HepG2 (cell line): ENCODE measurements around the gene GPR152. TPM values are rescaled to one million over a fixed set of nuclear protein-coding genes. Genes with fewer than 3 reads are reported as not detected.

Experiments
- ELF1 ChIP-seq: sonication (generic); formaldehyde crosslinking; IDR thresholded peaks from 2 replicates; pipeline ENCODE4 v1.4.0; 2020; ENCODE audit warnings: missing genetic modification reagents
- MEIS2 ChIP-seq: sonication (generic); formaldehyde crosslinking; IDR thresholded peaks from 2 replicates; pipeline ENCODE4 v1.9.0; 2021; ENCODE audit warnings: mild to moderate bottlenecking, missing genetic modification reagents
- NCOA1 ChIP-seq: sonication (generic); formaldehyde crosslinking; IDR thresholded peaks from 2 replicates; pipeline ENCODE4 v1.9.0; 2021; ENCODE audit warnings: missing genetic modification reagents
- USF2 ChIP-seq, 2 experiments: sonication (generic) in 1 of 2; formaldehyde crosslinking in 1 of 2; IDR thresholded peaks; 2 replicates each; pipeline versions ENCODE4 v1.5.1 to v1.6.1; 2011 to 2020; ENCODE audit warnings: borderline replicate concordance in 1 of 2, low read depth in 1 of 2, low read length in 1 of 2, mild to moderate bottlenecking in 1 of 2, missing genetic modification reagents in 1 of 2, moderate library complexity in 1 of 2
- ZNF12 ChIP-seq: sonication (generic); formaldehyde crosslinking; IDR thresholded peaks from 2 replicates; pipeline ENCODE4 v1.5.0; 2020; ENCODE audit warnings: missing genetic modification reagents
- ZNF121 ChIP-seq: sonication (generic); formaldehyde crosslinking; IDR thresholded peaks from 2 replicates; pipeline ENCODE4 v1.5.0; 2020; ENCODE audit warnings: mild to moderate bottlenecking, missing genetic modification reagents
- ZNF446 ChIP-seq: sonication (generic); formaldehyde crosslinking; IDR thresholded peaks from 2 replicates; pipeline ENCODE4 v1.5.0; 2020; ENCODE audit warnings: mild to moderate bottlenecking, missing genetic modification reagents
- ZNF574 ChIP-seq: sonication (generic); formaldehyde crosslinking; IDR thresholded peaks from 2 replicates; pipeline ENCODE4 v1.4.0; 2020; ENCODE audit warnings: missing genetic modification reagents
- ZNF691 ChIP-seq: sonication (generic); formaldehyde crosslinking; IDR thresholded peaks from 2 replicates; pipeline ENCODE4 v1.4.0; 2020; ENCODE audit warnings: missing genetic modification reagents, low read depth, mild to moderate bottlenecking, borderline replicate concordance
- polyA plus RNA-seq, 8 experiments: library from polyadenylated mRNA; depleted of rRNA in 3 of 8; stranded (reverse) in 7 of 8; unstranded in 1 of 8; fragments of >200 nt; fragmentation: Illumina TruSeq in 4 of 8; extraction: Trizol in 4 of 8; gene quantifications; 2 replicates each; pipeline versions ENCODE4 v1.2.1 to v1.2.3, GENCODE V29; 2011 to 2016; ENCODE audit warnings: low read depth in 4 of 8, missing spikeins in 1 of 8, mixed read lengths in 1 of 8; ENCODE audit not compliant: insufficient read depth in 1 of 8
- total RNA-seq, 5 experiments: library from RNA; depleted of rRNA; stranded (reverse); fragments of >200 nt; fragmentation: Illumina TruSeq; extraction: Trizol; gene quantifications; 2 replicates each; pipeline ENCODE4 v1.2.3, GENCODE V29; 2016; ENCODE audit warnings: low read depth in 1 of 5
- TF ChIP-seq, protein P1 (sequence below), 2 experiments: fragments of 450-650 bp in 1 of 2; sonication (generic) in 1 of 2; formaldehyde crosslinking in 1 of 2; IDR thresholded peaks; 2 replicates each; pipeline versions ENCODE4 v1.6.1 to v1.8.0; 2016 to 2022; ENCODE audit warnings: antibody characterized with exemption in 1 of 2, mild to moderate bottlenecking in 1 of 2, missing genetic modification reagents in 1 of 2

GPR152 gene
- total and polyA plus RNA-seq, 2 of the 13 experiments (the other 11 are each of a cell fraction or from before 2014, with no cell fraction given), result not detected

DNA sequence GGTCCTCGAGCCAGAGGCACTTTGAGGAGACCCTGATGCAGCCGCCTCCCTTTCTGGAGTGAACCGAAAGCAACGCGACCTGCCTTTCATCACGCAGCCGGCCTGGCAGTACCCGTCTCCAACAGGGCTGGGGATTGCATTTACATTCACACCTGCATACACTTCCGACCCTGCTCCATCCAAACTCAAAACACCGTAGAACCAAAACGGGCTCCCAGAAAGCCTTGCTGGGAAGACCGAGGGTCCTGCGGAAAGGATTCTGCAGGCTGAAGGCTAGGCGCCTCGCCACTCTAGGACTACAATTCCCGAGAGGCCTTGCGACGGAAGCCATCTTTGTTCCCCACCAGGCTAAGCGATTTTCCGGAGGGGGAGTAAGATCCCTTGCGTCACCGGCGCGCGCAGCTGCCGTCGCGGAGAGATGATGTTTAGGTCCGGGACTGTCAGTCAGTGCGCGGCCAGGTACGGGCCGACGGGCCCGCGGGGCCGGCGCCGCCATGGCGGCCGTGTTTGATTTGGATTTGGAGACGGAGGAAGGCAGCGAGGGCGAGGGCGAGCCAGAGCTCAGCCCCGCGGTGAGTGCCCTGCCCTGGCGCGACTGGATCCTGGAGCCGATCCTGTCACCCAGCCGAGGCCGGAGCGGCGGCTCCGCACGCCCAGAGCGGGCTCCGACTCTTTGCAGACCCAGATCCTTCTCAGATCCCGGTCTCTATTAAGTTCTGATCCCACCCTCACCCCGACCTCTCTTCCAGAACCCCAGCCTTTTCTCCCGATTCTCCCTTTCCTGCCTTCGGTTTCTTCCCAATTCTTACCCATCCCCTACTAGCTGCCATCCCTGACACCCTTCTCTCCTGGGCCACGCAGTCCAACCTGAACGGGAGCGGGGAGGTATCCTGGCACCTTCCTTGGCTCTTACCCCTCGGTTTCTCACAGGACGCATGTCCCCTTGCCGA lies 24.2 kb downstream of the GPR152 start, which contains the start of gene RPS6KB2 (continued):
- TF ChIP-seq ZNF691 (CRISPR knock-in tag) (0 out of 2 replicates have a peak, but pooled peaks have one; percentile 9), NCOA1 (CRISPR knock-in tag) (0 out of 2 replicates have a peak, but pooled peaks have one; percentile 73), ZNF12 (CRISPR knock-in tag) (peak; percentile 65; the same call in 1 of the 2 replicates), USF2 (IDR thresholded peaks at IDR 0.05; ENCODE audit: low read depth, low read length) (no peak), USF2 (CRISPR knock-in tag; IDR thresholded peaks at IDR 0.05; ENCODE audit: borderline replicate concordance) (no peak), ZNF574 (CRISPR knock-in tag) (peak; percentile 95), MEIS2 (CRISPR knock-in tag) (peak; percentile 94), ZNF446 (CRISPR knock-in tag) (0 out of 2 replicates have a peak, but pooled peaks have one; percentile 64), ZNF121 (no peak), ELF1 (CRISPR knock-in tag) (peak; percentile 92)
- TF ChIP-seq, protein P1, sequence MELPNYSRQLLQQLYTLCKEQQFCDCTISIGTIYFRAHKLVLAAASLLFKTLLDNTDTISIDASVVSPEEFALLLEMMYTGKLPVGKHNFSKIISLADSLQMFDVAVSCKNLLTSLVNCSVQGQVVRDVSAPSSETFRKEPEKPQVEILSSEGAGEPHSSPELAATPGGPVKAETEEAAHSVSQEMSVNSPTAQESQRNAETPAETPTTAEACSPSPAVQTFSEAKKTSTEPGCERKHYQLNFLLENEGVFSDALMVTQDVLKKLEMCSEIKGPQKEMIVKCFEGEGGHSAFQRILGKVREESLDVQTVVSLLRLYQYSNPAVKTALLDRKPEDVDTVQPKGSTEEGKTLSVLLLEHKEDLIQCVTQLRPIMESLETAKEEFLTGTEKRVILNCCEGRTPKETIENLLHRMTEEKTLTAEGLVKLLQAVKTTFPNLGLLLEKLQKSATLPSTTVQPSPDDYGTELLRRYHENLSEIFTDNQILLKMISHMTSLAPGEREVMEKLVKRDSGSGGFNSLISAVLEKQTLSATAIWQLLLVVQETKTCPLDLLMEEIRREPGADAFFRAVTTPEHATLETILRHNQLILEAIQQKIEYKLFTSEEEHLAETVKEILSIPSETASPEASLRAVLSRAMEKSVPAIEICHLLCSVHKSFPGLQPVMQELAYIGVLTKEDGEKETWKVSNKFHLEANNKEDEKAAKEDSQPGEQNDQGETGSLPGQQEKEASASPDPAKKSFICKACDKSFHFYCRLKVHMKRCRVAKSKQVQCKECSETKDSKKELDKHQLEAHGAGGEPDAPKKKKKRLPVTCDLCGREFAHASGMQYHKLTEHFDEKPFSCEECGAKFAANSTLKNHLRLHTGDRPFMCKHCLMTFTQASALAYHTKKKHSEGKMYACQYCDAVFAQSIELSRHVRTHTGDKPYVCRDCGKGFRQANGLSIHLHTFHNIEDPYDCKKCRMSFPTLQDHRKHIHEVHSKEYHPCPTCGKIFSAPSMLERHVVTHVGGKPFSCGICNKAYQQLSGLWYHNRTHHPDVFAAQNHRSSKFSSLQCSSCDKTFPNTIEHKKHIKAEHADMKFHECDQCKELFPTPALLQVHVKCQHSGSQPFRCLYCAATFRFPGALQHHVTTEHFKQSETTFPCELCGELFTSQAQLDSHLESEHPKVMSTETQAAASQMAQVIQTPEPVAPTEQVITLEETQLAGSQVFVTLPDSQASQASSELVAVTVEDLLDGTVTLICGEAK (IDR thresholded peaks at IDR 0.05), result no peak
- TF ChIP-seq, protein P1 (CRISPR knock-in tag; IDR thresholded peaks at IDR 0.05), result peak; percentile 54; the same call in 1 of the 2 replicates
